ENCODE measurements around the gene LRRFIP1. TPM values are rescaled to one million over a fixed set of nuclear protein-coding genes. Genes with fewer than 3 reads are reported as not detected.
"Not testable (repeated sequence)": the region's sequence is repeated elsewhere in the genome, so short reads cannot be mapped to it uniquely, and the experiment has no call there.

LRRFIP1 gene
- total RNA-seq, 2 experiments from 2014 or later: 187 to 196 TPM

- no peak overlapping the region for H3K4me3 Mint-ChIP-seq
- no peaks in the 10 kb centered on the region for H3K27me3 Mint-ChIP-seq
- peaks cover 85% of the 10 kb centered on the region for H3K36me3 Mint-ChIP-seq (ENCODE audit: low read depth)
- no peaks in the 10 kb centered on the region for H3K4me1 Mint-ChIP-seq
- ChIA-PET CTCF (interaction anchor here (1.0 kb wide), 1 partner anchor 98 kb away, joined by 4 read pairs; no protein-coding TSS in a partner anchor), POLR2A (no interaction called here)
- H3K27ac Mint-ChIP-seq: no peak overlapping the region
- no peak for DNase-seq
- H3K9me3 Mint-ChIP-seq: peaks cover 13% of the 10 kb centered on the region
Measured at GRCh38 chr2:237782181-237782580, 154.8 kb downstream of the LRRFIP1 start.

GRCh38 chr2:237783678-237784077 lies 156.3 kb downstream of the LRRFIP1 start:
- peaks cover 11% of the 10 kb centered on the region for H3K9me3 Mint-ChIP-seq
- H3K27ac Mint-ChIP-seq, H3K27me3 Mint-ChIP-seq, H3K4me3 Mint-ChIP-seq, H3K4me1 Mint-ChIP-seq, POLR2A ChIA-PET, DNase-seq: not testable (repeated sequence)
- H3K36me3 Mint-ChIP-seq (ENCODE audit: low read depth): peaks cover 78% of the 10 kb centered on the region
- CTCF ChIA-PET: interaction anchor here (0.9 kb wide), 1 partner anchor 21 kb away, joined by 3 read pairs; no protein-coding TSS in a partner anchor

GRCh38 chr2:237786936-237787335 lies 159.5 kb downstream of the LRRFIP1 start:
- Mint-ChIP-seq H3K27me3 (no peaks in the 10 kb centered on the region), H3K9me3 (peaks cover 11% of the 10 kb centered on the region), H3K4me3 (no peak overlapping the region), H3K4me1 (peaks cover 3% of the 10 kb centered on the region), H3K36me3 (ENCODE audit: low read depth) (peaks cover 54% of the 10 kb centered on the region), H3K27ac (no peak overlapping the region)
- CTCF ChIA-PET: no interaction called here
- DNase-seq: no peak
- POLR2A ChIA-PET: no interaction called here

GRCh38 chr2:237790353-237790752 lies 163.0 kb downstream of the LRRFIP1 start:
- Mint-ChIP-seq H3K4me1 (peaks cover 3% of the 10 kb centered on the region), H3K36me3 (ENCODE audit: low read depth) (peaks cover 31% of the 10 kb centered on the region), H3K27ac (no peak overlapping the region), H3K27me3 (no peaks in the 10 kb centered on the region), H3K4me3 (no peak overlapping the region), H3K9me3 (peaks cover 7% of the 10 kb centered on the region)
- no peak for DNase-seq
- CTCF ChIA-PET: no interaction called here
- POLR2A ChIA-PET: no interaction called here

GRCh38 chr2:237791977-237792727 lies 164.8 kb downstream of the LRRFIP1 start:
- ChIA-PET CTCF (no interaction called here), POLR2A (interaction anchor here (0.7 kb wide), 1 partner anchor 1609 kb away, joined by 5 read pairs; no protein-coding TSS in a partner anchor)
- H3K36me3 Mint-ChIP-seq (ENCODE audit: low read depth): peaks cover 16% of the 10 kb centered on the region

GRCh38 chr2:237797253-237797652 lies 169.9 kb downstream of the LRRFIP1 start:
- peaks cover 10% of the 10 kb centered on the region for H3K36me3 Mint-ChIP-seq (ENCODE audit: low read depth)
- no peaks in the 10 kb centered on the region for H3K27me3 Mint-ChIP-seq
- no peaks in the 10 kb centered on the region for H3K4me1 Mint-ChIP-seq
- DNase-seq: no peak
- POLR2A ChIA-PET: no interaction called here
- no peaks in the 10 kb centered on the region for H3K9me3 Mint-ChIP-seq
- no peak overlapping the region for H3K27ac Mint-ChIP-seq
- CTCF ChIA-PET: no interaction called here
- no peak overlapping the region for H3K4me3 Mint-ChIP-seq

More at GRCh38 chr2:237791977-237792727, 164.8 kb downstream of the LRRFIP1 start:
- no peaks in the 10 kb centered on the region for H3K27me3 Mint-ChIP-seq
- no peaks in the 10 kb centered on the region for H3K9me3 Mint-ChIP-seq
- H3K4me1 Mint-ChIP-seq: peaks cover 3% of the 10 kb centered on the region
- no peak overlapping the region for H3K4me3 Mint-ChIP-seq
- DNase-seq: no peak
- H3K27ac Mint-ChIP-seq: no peak overlapping the region

- Mint-ChIP-seq H3K27ac (no peak within 1 kb of the TSS), H3K27me3 (no peaks in the 10 kb centered on the region), H3K9me3 (no peaks in the 10 kb centered on the region), H3K4me3 (no peak within 1 kb of the TSS), H3K36me3 (ENCODE audit: low read depth) (peaks cover 6% of the 10 kb centered on the region), H3K4me1 (no peaks in the 10 kb centered on the region)
- DNase-seq: no peak
- ChIA-PET CTCF (no interaction called here), POLR2A (no interaction called here)
Measured at GRCh38 chr2:237798236-237799059, 171.1 kb downstream of the LRRFIP1 start, which contains the start of gene RBM44. Gene RBM44 (plus strand): TSS chr2:237798779. CDS start chr2:237813610, 14,831 bp downstream.

GRCh38 chr2:237799060-237799428 lies 171.7 kb downstream of the LRRFIP1 start:
- H3K27ac Mint-ChIP-seq: no peak overlapping the region
- no peaks in the 10 kb centered on the region for H3K9me3 Mint-ChIP-seq
- no peaks in the 10 kb centered on the region for H3K27me3 Mint-ChIP-seq
- ChIA-PET POLR2A (no interaction called here), CTCF (no interaction called here)
- DNase-seq: no peak
- H3K4me1 Mint-ChIP-seq: no peaks in the 10 kb centered on the region
- peaks cover 6% of the 10 kb centered on the region for H3K36me3 Mint-ChIP-seq (ENCODE audit: low read depth)
- no peak overlapping the region for H3K4me3 Mint-ChIP-seq

- Mint-ChIP-seq H3K4me1 (no peaks in the 10 kb centered on the region), H3K27me3 (no peaks in the 10 kb centered on the region), H3K36me3 (ENCODE audit: low read depth) (peaks cover 6% of the 10 kb centered on the region), H3K4me3 (no peak overlapping the region), H3K27ac (no peak overlapping the region), H3K9me3 (no peaks in the 10 kb centered on the region)
- POLR2A ChIA-PET: no interaction called here
- CTCF ChIA-PET: no interaction called here
- DNase-seq: no peak
Measured at GRCh38 chr2:237801466-237801865, 174.1 kb downstream of the LRRFIP1 start.

- Mint-ChIP-seq H3K36me3 (ENCODE audit: low read depth) (no peaks in the 10 kb centered on the region), H3K9me3 (no peaks in the 10 kb centered on the region), H3K27me3 (peaks cover 10% of the 10 kb centered on the region), H3K4me3 (no peak overlapping the region), H3K4me1 (no peaks in the 10 kb centered on the region), H3K27ac (no peak overlapping the region)
- POLR2A ChIA-PET: no interaction called here
- CTCF ChIA-PET: no interaction called here
- no peak for DNase-seq
Measured at GRCh38 chr2:237806334-237806733, 178.9 kb downstream of the LRRFIP1 start.

GRCh38 chr2:237815637-237816036 lies 188.2 kb downstream of the LRRFIP1 start:
- Mint-ChIP-seq H3K9me3 (no peaks in the 10 kb centered on the region), H3K27ac (no peak overlapping the region), H3K36me3 (ENCODE audit: low read depth) (no peaks in the 10 kb centered on the region), H3K4me1 (peaks cover 8% of the 10 kb centered on the region), H3K27me3 (peaks cover 4% of the 10 kb centered on the region), H3K4me3 (no peak overlapping the region)
- CTCF ChIA-PET: interaction anchor here (1.1 kb wide), 1 partner anchor 143 kb away, joined by 3 read pairs; no protein-coding TSS in a partner anchor
- DNase-seq: no peak
- POLR2A ChIA-PET: no interaction called here

GRCh38 chr2:237816531-237816930 lies 189.1 kb downstream of the LRRFIP1 start:
- POLR2A ChIA-PET: interaction anchor here (0.7 kb wide), 1 partner anchor 21 kb away, joined by 3 read pairs; no protein-coding TSS in a partner anchor

GRCh38 chr2:237818066-237818473 lies 190.7 kb downstream of the LRRFIP1 start:
- Mint-ChIP-seq H3K27ac (no peak overlapping the region), H3K27me3 (no peaks in the 10 kb centered on the region), H3K4me1 (peaks cover 8% of the 10 kb centered on the region), H3K9me3 (no peaks in the 10 kb centered on the region), H3K4me3 (no peak overlapping the region), H3K36me3 (ENCODE audit: low read depth) (no peaks in the 10 kb centered on the region)
- DNase-seq: no peak
- ChIA-PET POLR2A (no interaction called here), CTCF (no interaction called here)

More at GRCh38 chr2:237816531-237816930, 189.1 kb downstream of the LRRFIP1 start:
- DNase-seq: no peak
- Mint-ChIP-seq H3K4me1 (peaks cover 8% of the 10 kb centered on the region), H3K36me3 (ENCODE audit: low read depth) (no peaks in the 10 kb centered on the region), H3K27me3 (peaks cover 4% of the 10 kb centered on the region), H3K27ac (no peak overlapping the region), H3K4me3 (no peak overlapping the region), H3K9me3 (no peaks in the 10 kb centered on the region)
- CTCF ChIA-PET: interaction anchor here (1.1 kb wide), 1 partner anchor 42 kb away, joined by 3 read pairs; no protein-coding TSS in a partner anchor

All from activated CD4-positive, alpha-beta T cell treated with anti-CD3 and anti-CD28 coated beads, Interleukin-2, amount 10 ng/mL, durations not matched to agents 7 days and 5 days (primary cell).